Aorta (tissue), 5 donors: ENCODE data around the gene XCL1. TPM values are rescaled to one million over a fixed set of nuclear protein-coding genes. Genes with fewer than 3 reads are reported as not detected.
A peak's percentile ranks its signal among the peaks of the same experiment; 100 is the strongest.
"Not testable (repeated sequence)": the region's sequence is repeated elsewhere in the genome, so short reads cannot be mapped to it uniquely, and the experiment has no call there.

ENCODE experiments used
- ATAC-seq: fragments of 200-7000 bp; cut with Tn5 transposase; one replicate; pipeline ENCODE4 v1.9.1; 2022; ENCODE audit warnings: moderate library complexity; ENCODE audit not compliant: low FRiP score
- DNase-seq, 2 donors: peaks; one replicate each; pipeline ENCODE4 v3.0.0-alpha.2; 2020
- H3K27ac ChIP-seq, 2 donors: one replicate each; pipeline ENCODE4 v1.5.1; 2013; ENCODE audit warnings: low read length in 2 of 2, mild to moderate bottlenecking in 2 of 2, moderate library complexity in 2 of 2, control low read depth in 1 of 2, inconsistent platforms in 1 of 2, low read depth in 1 of 2
- H3K27me3 ChIP-seq, 2 donors: one replicate each; pipeline ENCODE4 v1.6.1; 2013; ENCODE audit warnings: control low read depth in 1 of 2, low read length in 1 of 2, mild to moderate bottlenecking in 1 of 2, moderate library complexity in 1 of 2; ENCODE audit not compliant: insufficient read depth in 2 of 2, control insufficient read depth in 1 of 2
- H3K36me3 ChIP-seq, 2 donors: one replicate each; pipeline ENCODE4 v1.6.1; 2013; ENCODE audit warnings: control low read depth in 1 of 2, low read length in 1 of 2, mild to moderate bottlenecking in 1 of 2; ENCODE audit not compliant: insufficient read depth in 2 of 2, control insufficient read depth in 1 of 2
- H3K4me1 ChIP-seq, 2 donors: one replicate each; pipeline ENCODE4 v1.6.1; 2013; ENCODE audit warnings: low read length in 2 of 2, control low read depth in 1 of 2, mild to moderate bottlenecking in 1 of 2, moderate library complexity in 1 of 2; ENCODE audit not compliant: insufficient read depth in 2 of 2, control insufficient read depth in 1 of 2
- H3K4me3 ChIP-seq, 2 donors: one replicate each; pipeline ENCODE4 v1.5.1; 2013; ENCODE audit warnings: low read length in 2 of 2, control low read depth in 1 of 2, mild to moderate bottlenecking in 1 of 2
- H3K9me3 ChIP-seq: one replicate; pipeline ENCODE4 v1.6.1; 2013; ENCODE audit warnings: mild to moderate bottlenecking, low read length; ENCODE audit not compliant: control insufficient read depth
- WGBS, 2 donors: extraction: QIAGEN DNeasy Blood & Tissue Kit; methylation state at CpG; one replicate each; pipeline ENCODE4 v1.1.7; 2013; 5-methylcytosine and 5-hydroxymethylcytosine counted together
- intact Hi-C, 2 donors: fragments of 100-400 bp; cut with DNase I; formaldehyde crosslinking; loops; one replicate each; pipeline versions ENCODE4 v1.14.2 to v1.15.0; 2022
- long read RNA-seq, 2 donors: library from polyadenylated mRNA; unstranded; transcript quantifications; one replicate each; pipeline ENCODE4 v2.0.0, GENCODE V29; 2020 to 2021
- polyA plus RNA-seq, 2 donors: library from polyadenylated mRNA; stranded (reverse); fragments of 200-250 nt; gene quantifications; one replicate each; pipeline ENCODE4 v1.2.3, GENCODE V29; 2013
- total RNA-seq, 2 donors: library from RNA; stranded (reverse); fragmentation: NEBNext Ultra II Directional; extraction: Animal tissue kit (Norgen Biotek cat#: 25700); gene quantifications; one replicate each; pipeline ENCODE4 v1.2.1, GENCODE V29; 2021
- donor health status: healthy with polysubstance abuse.
- donor health status: Bipolar disorder and iron deficiency.
- donor health status: DM: no; HTN: no; CAD: no.
- donor health status: DM: no; HTN: no; CAD: no.
- donor health status: DM: yes; HTN: yes; CAD: no.

XCL1 gene, protein sequence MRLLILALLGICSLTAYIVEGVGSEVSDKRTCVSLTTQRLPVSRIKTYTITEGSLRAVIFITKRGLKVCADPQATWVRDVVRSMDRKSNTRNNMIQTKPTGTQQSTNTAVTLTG
- total RNA-seq (under 1 TPM in 1 of 2 donors, not detected in 1; 0.26 TPM), polyA plus RNA-seq (under 1 TPM in 1 of 2 donors, not detected in 1; 0.20 TPM)
- long read RNA-seq, donor 1 = 0 reads
- long read RNA-seq, donor 2 = 0 reads

DNA sequence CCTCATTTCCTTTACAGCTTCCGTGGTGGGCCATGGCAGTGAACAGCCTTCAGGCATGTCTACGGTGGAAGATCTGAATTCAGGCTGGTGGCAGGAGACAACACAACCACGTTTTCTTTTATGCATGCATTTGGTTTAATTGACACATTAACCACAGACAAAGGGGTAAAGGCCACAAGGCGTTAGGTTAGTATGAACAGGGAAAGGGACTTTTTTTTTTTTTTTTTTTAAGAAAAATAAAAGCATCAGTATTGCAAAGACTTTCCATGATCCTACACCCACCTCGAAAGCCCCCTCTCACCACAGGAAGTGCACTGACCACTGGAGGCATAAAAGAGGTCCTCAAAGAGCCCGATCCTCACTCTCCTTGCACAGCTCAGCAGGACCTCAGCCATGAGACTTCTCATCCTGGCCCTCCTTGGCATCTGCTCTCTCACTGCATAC, at the start of gene XCL1:
XCL1 (plus strand) TSS at position 361 of the 444 bp plus-strand sequence; CDS start at position 394, 33 bp downstream.
- DNase-seq, H3K27ac ChIP-seq, H3K27me3 ChIP-seq, H3K36me3 ChIP-seq, H3K4me3 ChIP-seq, H3K9me3 ChIP-seq, H3K4me1 ChIP-seq: not testable (repeated sequence)
- 82 to 88% methylated on average over 4 of the region's 6 CpGs for WGBS, 2 donors
- peak; percentile 50 for ATAC-seq
- intact Hi-C loops = loop anchor here in 1 of 2 donors (10.0 kb wide), 1 partner anchor 231 kb away; no protein-coding TSS in a partner anchor

DNA sequence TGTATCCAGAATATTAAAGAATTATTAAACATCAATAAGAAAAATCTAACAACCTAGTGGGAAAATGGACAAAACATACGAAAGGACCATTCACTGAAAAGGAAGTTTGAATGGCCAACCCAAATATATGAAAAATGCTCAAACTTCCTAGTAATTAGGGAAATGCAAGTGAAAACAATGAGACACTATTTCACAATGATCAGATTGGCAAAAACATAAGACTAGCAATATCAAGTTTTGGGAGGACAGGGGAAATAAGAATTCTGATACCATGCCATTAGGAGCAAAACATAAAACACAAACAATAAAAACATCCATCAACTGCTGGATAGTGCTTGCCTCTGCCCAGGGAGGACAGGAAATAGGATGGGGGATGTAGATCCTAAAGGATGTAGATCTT, 46.9 kb upstream of the XCL1 start:
- Histone ChIP-seq H3K36me3 (no peaks in the 10 kb centered on the region), H3K27me3 (no peaks in the 10 kb centered on the region), H3K9me3 (no peaks in the 10 kb centered on the region), H3K27ac (no peak overlapping the region), H3K4me3 (no peak overlapping the region), H3K4me1 (no peaks in the 10 kb centered on the region)
- intact Hi-C loops = no loop called here
- no peak for DNase-seq
- WGBS, 2 donors = 13 to 21% methylated on average over 1 of the region's 1 CpG
- ATAC-seq = no peak

DNA sequence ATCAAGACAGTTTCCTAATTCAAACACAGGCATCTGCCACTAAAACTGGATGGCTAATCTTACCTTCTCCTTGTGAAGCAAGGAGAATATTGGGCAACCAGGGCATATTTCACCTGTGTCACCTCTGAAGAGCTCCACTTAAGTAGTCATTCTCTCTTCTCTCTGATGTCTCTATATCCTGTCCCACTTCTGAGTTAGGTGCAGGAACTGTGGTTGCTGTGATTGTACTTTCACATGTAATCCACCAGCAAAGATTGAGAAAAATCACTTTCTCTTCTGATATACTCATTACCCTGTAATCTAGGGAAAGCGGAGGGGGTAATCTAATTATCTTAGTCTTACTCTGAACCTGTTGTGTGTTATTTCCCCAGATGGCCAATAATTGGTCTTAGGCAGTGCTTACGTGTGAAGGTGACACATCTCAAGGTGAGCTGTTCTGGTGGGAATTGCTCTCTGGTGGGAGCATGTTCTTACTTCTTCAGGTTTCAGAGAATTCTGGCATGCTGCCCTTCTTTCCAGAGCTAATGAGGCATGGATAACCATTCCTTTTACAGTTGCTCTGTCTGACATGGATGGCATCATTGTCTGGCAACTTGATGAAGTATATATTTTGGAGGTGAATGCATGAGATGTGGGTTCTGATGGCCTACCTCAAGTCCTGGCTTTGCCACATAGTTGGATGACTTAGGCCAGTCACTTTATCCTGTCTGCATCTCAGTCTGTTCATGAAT, 44.6 kb upstream of the XCL1 start:
- H3K27ac ChIP-seq = no peak overlapping the region
- 96 to 97% methylated on average over 2 of the region's 2 CpGs for WGBS, 2 donors
- no peaks in the 10 kb centered on the region for H3K27me3 ChIP-seq
- H3K4me3 ChIP-seq = no peak overlapping the region
- ATAC-seq (no peak), DNase-seq (no peak)
- H3K4me1 ChIP-seq = no peaks in the 10 kb centered on the region
- no peaks in the 10 kb centered on the region for H3K36me3 ChIP-seq
- H3K9me3 ChIP-seq = no peaks in the 10 kb centered on the region
- intact Hi-C loops = no loop called here

DNA sequence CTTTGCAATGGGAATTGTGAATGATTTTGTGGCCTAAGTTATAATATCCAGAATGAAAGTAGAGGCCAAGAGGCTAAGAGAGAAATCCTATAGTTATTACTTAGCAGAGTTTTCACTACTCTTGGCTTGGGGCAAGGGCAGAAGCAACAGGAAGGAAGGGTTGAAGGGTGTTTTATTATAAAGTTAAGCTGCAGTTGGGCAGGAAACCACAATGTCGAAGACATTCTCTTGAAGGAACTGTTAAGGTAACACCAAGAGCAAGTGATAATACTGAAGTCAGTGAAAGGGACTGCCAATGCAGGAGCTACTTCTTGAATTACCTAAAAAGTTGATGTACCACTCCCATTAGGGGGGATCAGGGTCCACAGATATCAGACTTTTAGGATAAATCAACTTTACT, 40.9 kb upstream of the XCL1 start:
- Histone ChIP-seq H3K9me3 (no peaks in the 10 kb centered on the region), H3K27ac (no peak overlapping the region), H3K27me3 (no peaks in the 10 kb centered on the region), H3K4me1 (no peaks in the 10 kb centered on the region), H3K36me3 (no peaks in the 10 kb centered on the region), H3K4me3 (no peak overlapping the region)
- ATAC-seq (no peak), DNase-seq (no peak)
- intact Hi-C loops = no loop called here
- 68 to 73% methylated on average over 1 of the region's 1 CpG for WGBS, 2 donors

DNA sequence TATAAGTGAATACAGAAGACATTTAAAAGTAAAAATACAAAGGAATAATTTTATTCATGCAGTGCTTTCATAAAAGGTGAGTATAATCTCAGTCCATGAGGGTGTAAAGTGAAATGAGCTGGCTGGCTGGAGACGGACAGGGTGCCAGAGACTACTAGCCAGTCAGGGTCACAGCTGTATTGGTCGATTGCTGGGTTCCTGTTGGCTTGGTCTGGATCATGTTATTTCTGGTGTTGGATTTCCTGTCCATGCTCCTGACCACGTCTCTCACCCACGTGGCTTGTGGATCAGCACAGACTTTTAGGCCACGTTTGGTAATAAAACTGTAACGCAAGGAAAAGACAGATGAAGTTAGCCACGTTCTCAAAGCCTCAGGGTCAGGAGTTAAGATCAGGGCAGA, 35.6 kb upstream of the XCL1 start:
- H3K27ac ChIP-seq, intact Hi-C loops, ATAC-seq, H3K27me3 ChIP-seq, H3K36me3 ChIP-seq, H3K4me3 ChIP-seq, H3K4me1 ChIP-seq, DNase-seq, H3K9me3 ChIP-seq: not testable (repeated sequence)
- WGBS, 2 donors = 71 to 73% methylated on average over 7 of the region's 7 CpGs

DNA sequence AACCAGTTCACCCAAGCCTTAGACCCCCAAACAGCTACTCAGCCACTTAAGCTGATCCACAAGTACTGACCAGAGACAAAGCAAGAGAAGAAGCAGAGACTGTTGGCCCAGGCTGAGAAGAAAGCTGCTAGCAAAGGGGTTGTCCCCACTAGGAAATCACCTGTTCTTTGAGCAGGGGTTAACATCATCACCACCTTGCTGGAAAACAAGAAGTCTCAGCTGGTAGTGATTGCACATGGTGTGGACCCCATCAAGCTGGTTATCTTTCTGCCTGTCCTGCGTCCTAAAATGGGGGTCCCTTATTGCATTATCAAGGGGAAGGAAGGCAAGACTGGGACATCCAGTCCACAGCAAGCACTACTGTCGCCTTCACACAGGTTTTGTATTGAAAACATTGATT, 33.4 kb upstream of the XCL1 start:
- H3K27me3 ChIP-seq, ATAC-seq, H3K4me1 ChIP-seq, DNase-seq, H3K9me3 ChIP-seq, H3K36me3 ChIP-seq, H3K4me3 ChIP-seq, intact Hi-C loops, H3K27ac ChIP-seq: not testable (repeated sequence)
- 87 to 88% methylated on average over 2 of the region's 2 CpGs for WGBS, 2 donors

DNA sequence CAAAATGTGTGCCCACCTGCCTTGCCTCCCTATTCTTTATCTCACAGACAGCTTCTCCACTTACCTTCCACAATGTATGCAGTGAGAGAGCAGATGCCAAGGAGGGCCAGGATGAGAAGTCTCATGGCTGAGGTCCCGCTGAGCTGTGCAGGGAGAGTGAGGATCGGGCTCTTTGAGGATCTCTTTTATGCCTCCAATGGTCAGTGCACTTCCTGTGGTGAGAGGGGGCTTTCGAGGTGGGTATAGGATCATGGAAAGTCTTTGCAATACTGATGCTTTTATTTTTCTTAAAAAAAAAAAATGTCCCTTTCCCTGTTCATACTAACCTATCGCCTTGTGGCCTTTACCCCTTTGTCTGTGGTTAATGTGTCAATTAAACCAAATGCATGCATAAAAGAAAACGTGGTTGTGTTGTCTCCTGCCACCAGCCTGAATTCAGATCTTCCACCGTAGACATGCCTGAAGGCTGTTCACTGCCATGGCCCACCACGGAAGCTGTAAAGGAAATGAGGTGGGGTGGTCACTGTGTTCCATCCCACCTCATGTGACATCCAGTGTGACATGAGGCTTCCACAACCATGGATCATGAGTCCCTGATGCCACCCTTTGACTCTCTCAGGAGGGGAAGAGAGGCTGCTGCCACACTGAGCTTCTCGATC, 32.4 kb upstream of the XCL1 start, which contains the start of gene XCL2:
XCL2 (minus strand) TSS at position 158 of the 659 bp plus-strand sequence; CDS start at position 125, 33 bp downstream.
- H3K27me3 ChIP-seq, H3K4me3 ChIP-seq, H3K27ac ChIP-seq, intact Hi-C loops, H3K9me3 ChIP-seq, DNase-seq, H3K4me1 ChIP-seq, ATAC-seq, H3K36me3 ChIP-seq: not testable (repeated sequence)
- WGBS, 2 donors = 86% methylated on average over 5 of the region's 8 CpGs

DNA sequence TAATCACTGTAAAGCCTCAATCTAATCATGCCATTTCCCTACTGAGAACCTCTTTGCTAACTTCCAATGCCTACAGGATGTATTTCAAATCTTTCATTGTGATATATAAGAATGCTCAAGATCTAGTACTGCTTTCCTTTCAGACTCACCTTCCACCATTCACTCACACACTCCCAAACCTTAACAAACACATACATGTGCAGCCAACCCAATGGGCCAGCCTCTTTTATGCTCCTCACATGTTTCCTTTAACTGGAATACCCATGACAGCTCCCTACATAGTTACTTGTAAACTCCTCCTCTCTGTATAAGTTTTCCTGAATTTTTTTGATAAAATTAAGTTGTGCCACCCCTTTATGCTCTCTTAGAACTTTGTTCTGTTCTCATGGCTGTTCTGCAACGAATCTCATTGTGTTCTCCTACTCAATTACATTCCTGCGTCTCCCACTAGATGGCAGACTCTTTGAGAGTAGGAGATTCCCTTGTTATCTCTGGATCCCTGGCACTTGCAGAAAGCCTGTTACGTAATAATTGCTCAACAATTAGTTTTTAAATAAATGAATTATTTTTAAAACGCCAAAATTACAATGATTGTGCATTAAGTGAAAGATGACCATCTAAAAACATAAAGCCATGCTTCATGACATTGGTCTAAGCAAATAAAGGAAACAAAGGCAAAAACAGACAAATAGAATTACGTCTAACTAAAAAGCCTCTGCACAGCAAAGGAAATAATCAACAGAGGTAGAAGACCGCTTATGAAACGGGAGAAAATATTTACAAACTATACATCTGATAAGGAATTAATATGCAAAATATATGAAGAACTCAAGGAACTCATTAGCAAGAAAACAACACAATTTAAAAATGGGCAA, 30.5 kb upstream of the XCL1 start:
- H3K9me3 ChIP-seq, H3K4me1 ChIP-seq, H3K36me3 ChIP-seq, DNase-seq, H3K27ac ChIP-seq, H3K27me3 ChIP-seq, intact Hi-C loops, H3K4me3 ChIP-seq: not testable (repeated sequence)
- WGBS, 2 donors = 32 to 40% methylated on average over 7 of the region's 7 CpGs
- ATAC-seq = peak; percentile 72
